H1 (cell line): Measurements from ENCODE around the gene RAB3C. TPM values are rescaled to one million over a fixed set of nuclear protein-coding genes. Genes with fewer than 3 reads are reported as not detected.

ENCODE experiments used
- CTCF ChIA-PET: fragments of 300-600 bp; sonication (Branson Sonifier 250); formaldehyde crosslinking; loops from one replicate; lab custom pipeline; 2021; ENCODE audit not compliant: partially characterized antibody; lab: Charles Lee
- POLR2A ChIA-PET: fragments of 300-600 bp; sonication (Branson Sonifier 250); formaldehyde crosslinking; loops from one replicate; lab custom pipeline; 2021; ENCODE audit warnings: inconsistent platforms; ENCODE audit not compliant: partially characterized antibody; lab: Charles Lee
- DNase-seq, 2 experiments: peaks; one replicate each; pipeline versions ENCODE4 v3.0.0 to v3.0.0-alpha.2; 2010 to 2022; ENCODE audit warnings: low spot score in 2 of 2, low read depth in 1 of 2, mixed read lengths in 1 of 2
- FAIRE-seq: peaks from 2 replicates; lab custom pipeline; 2011; peaks lifted over from hg19 to GRCh38; lab: Jason Lieb, UNC
- H2AFZ ChIP-seq: 2 replicates; pipeline ENCODE4 v1.8.1; 2012; ENCODE audit warnings: low read length, inconsistent platforms
- H2AK5ac ChIP-seq: 2 replicates; pipeline ENCODE4 v1.6.1; 2013; ENCODE audit warnings: low read depth, low read length
- H2BK120ac ChIP-seq: replicated peaks from 2 replicates; pipeline ENCODE3; 2013; ENCODE audit warnings: low read depth, low read length, inconsistent platforms
- H2BK12ac ChIP-seq: 2 replicates; pipeline ENCODE4 v1.6.1; 2013; ENCODE audit warnings: low read depth, low read length
- H2BK15ac ChIP-seq: 2 replicates; pipeline ENCODE4 v1.6.1; 2013; ENCODE audit warnings: low read length
- H2BK20ac ChIP-seq: 2 replicates; pipeline ENCODE4 v1.6.1; 2013; ENCODE audit warnings: low read length
- H2BK5ac ChIP-seq: 2 replicates; pipeline ENCODE4 v1.6.1; 2013; ENCODE audit warnings: low read depth, low read length
- H3K14ac ChIP-seq: 2 replicates; pipeline ENCODE4 v1.6.1; 2013; ENCODE audit warnings: inconsistent platforms; ENCODE audit not compliant: insufficient read length
- H3K18ac ChIP-seq: 2 replicates; pipeline ENCODE4 v1.6.1; 2013; ENCODE audit warnings: low read length; ENCODE audit errors: extremely low read depth
- H3K23ac ChIP-seq: 2 replicates; pipeline ENCODE4 v1.6.1; 2013; ENCODE audit warnings: inconsistent platforms; ENCODE audit not compliant: insufficient read length
- H3K23me2 ChIP-seq: 2 replicates; pipeline ENCODE4 v1.6.1; 2013; ENCODE audit warnings: low read depth, low read length
- H3K27ac ChIP-seq: 2 replicates; pipeline ENCODE4 v1.6.1; 2011; ENCODE audit warnings: low read depth, low read length, inconsistent platforms
- H3K27me3 ChIP-seq, 4 experiments: replicated peaks in 1 of 4; 1 replicate in 1 of 4; 2 replicates in 3 of 4; pipeline versions ENCODE4 v1.6.1 to v1.8.1; 2011 to 2013; ENCODE audit warnings: low read length in 3 of 4, mild to moderate bottlenecking in 3 of 4, inconsistent platforms in 2 of 4, mixed read lengths in 2 of 4, moderate library complexity in 1 of 4; ENCODE audit not compliant: control insufficient read depth in 3 of 4, insufficient read depth in 3 of 4; ENCODE audit errors: extremely low read depth in 1 of 4
- H3K36me3 ChIP-seq, 4 experiments: 2 replicates each; pipeline versions ENCODE4 v1.6.1 to v1.8.1; 2011 to 2013; ENCODE audit warnings: mild to moderate bottlenecking in 4 of 4, low read length in 3 of 4, moderate library complexity in 2 of 4, control low read depth in 1 of 4, inconsistent platforms in 1 of 4; ENCODE audit not compliant: insufficient read depth in 4 of 4, control insufficient read depth in 2 of 4
- H3K4ac ChIP-seq: replicated peaks from 2 replicates; pipeline ENCODE3; 2013; ENCODE audit warnings: low read length, low read depth, mixed read lengths, inconsistent platforms; ENCODE audit not compliant: insufficient read length
- H3K4me1 ChIP-seq, 4 experiments: replicated peaks in 1 of 4; 1 replicate in 1 of 4; 2 replicates in 3 of 4; pipeline versions ENCODE4 v1.6.1 to v1.8.1; 2011 to 2013; ENCODE audit warnings: low read length in 3 of 4, inconsistent platforms in 2 of 4, mixed read lengths in 1 of 4; ENCODE audit not compliant: insufficient read depth in 4 of 4, control insufficient read depth in 3 of 4
- H3K4me2 ChIP-seq, 2 experiments: 2 replicates each; pipeline versions ENCODE4 v1.6.1 to v1.8.1; 2011 to 2013; ENCODE audit warnings: low read depth in 2 of 2, low read length in 2 of 2, control low read depth in 1 of 2, inconsistent platforms in 1 of 2, mild to moderate bottlenecking in 1 of 2; ENCODE audit not compliant: insufficient read depth in 1 of 2
- H3K4me3 ChIP-seq, 4 experiments: fragments of 200-600, 300-600 bp in 1 of 4; sonication (generic), shearing (Covaris generic), sonication (Bioruptor Twin) in 1 of 4; 2 replicates each; pipeline versions ENCODE4 v1.5.1 to v1.8.1; 2011 to 2016; ENCODE audit warnings: low read length in 4 of 4, low read depth in 3 of 4, control low read depth in 2 of 4, inconsistent platforms in 2 of 4, mild to moderate bottlenecking in 2 of 4, mixed read lengths in 1 of 4, moderate library complexity in 1 of 4; ENCODE audit not compliant: insufficient read depth in 2 of 4; ENCODE audit errors: extremely low read depth in 1 of 4
- H3K56ac ChIP-seq: replicated peaks from 2 replicates; pipeline ENCODE3; 2013; ENCODE audit warnings: low read depth, mild to moderate bottlenecking, mixed read lengths, low read length, inconsistent platforms; ENCODE audit not compliant: insufficient read length
- H3K79me1 ChIP-seq: 2 replicates; pipeline ENCODE4 v1.6.1; 2013; ENCODE audit warnings: low read depth, low read length, control low read depth
- H3K79me2 ChIP-seq, 2 experiments: 2 replicates each; pipeline versions ENCODE4 v1.6.1 to v1.8.1; 2012 to 2013; ENCODE audit warnings: low read length in 2 of 2, mild to moderate bottlenecking in 2 of 2, inconsistent platforms in 1 of 2; ENCODE audit not compliant: insufficient read depth in 2 of 2, control insufficient read depth in 1 of 2
- H3K9ac ChIP-seq, 4 experiments: replicated peaks in 1 of 4; 1 replicate in 1 of 4; 2 replicates in 3 of 4; pipeline versions ENCODE4 v1.6.1 to v1.8.1; 2011 to 2013; ENCODE audit warnings: low read depth in 3 of 4, low read length in 3 of 4, control low read depth in 2 of 4, mild to moderate bottlenecking in 2 of 4, moderate library complexity in 2 of 4, inconsistent platforms in 1 of 4; ENCODE audit errors: extremely low read depth in 1 of 4
- H3K9me3 ChIP-seq, 2 experiments: 2 replicates each; pipeline versions ENCODE4 v1.6.1 to v1.8.1; 2012 to 2013; ENCODE audit warnings: mild to moderate bottlenecking in 2 of 2, moderate library complexity in 2 of 2, control low read depth in 1 of 2, inconsistent platforms in 1 of 2, low read depth in 1 of 2, low read length in 1 of 2, mixed read lengths in 1 of 2; ENCODE audit not compliant: insufficient read depth in 2 of 2
- H4K20me1 ChIP-seq, 2 experiments: replicated peaks in 1 of 2; 2 replicates each; pipeline versions ENCODE3 to v1.8.1; 2011 to 2013; ENCODE audit warnings: inconsistent platforms in 2 of 2, low read length in 2 of 2, mild to moderate bottlenecking in 1 of 2; ENCODE audit not compliant: insufficient read depth in 2 of 2, control insufficient read depth in 1 of 2
- H4K5ac ChIP-seq: 2 replicates; pipeline ENCODE4 v1.6.1; 2013; ENCODE audit warnings: low read length, low read depth, mixed read lengths, inconsistent platforms; ENCODE audit not compliant: insufficient read length
- H4K8ac ChIP-seq: 2 replicates; pipeline ENCODE4 v1.8.0; 2013; ENCODE audit warnings: mild to moderate bottlenecking, moderate library complexity, low read length, inconsistent platforms; ENCODE audit not compliant: insufficient read depth; ENCODE audit errors: extremely low read depth
- H4K91ac ChIP-seq: replicated peaks from 2 replicates; pipeline ENCODE3; 2013; ENCODE audit warnings: low read length, mixed read lengths, inconsistent platforms; ENCODE audit not compliant: insufficient read length
- SAP30 ChIP-seq: fragments of 300-600 bp; sonication (generic); IDR thresholded peaks from 2 replicates; pipeline ENCODE4 v1.7.1; 2012; ENCODE audit warnings: low read length, moderate library complexity, mild to moderate bottlenecking, inconsistent platforms; ENCODE audit not compliant: insufficient read depth, insufficient replicate concordance
- WGBS, 2 experiments: shearing (Covaris generic) in 1 of 2; methylation state at CpG; one replicate each; pipeline versions ENCODE4 v1.1.6 to v1.1.7; 2013 to 2015; ENCODE audit warnings: low lambda C conversion rate in 2 of 2, mixed read lengths in 2 of 2, inconsistent platforms in 1 of 2, low coverage in 1 of 2, missing lambda C conversion rate in 1 of 2; ENCODE audit not compliant: insufficient replicate concordance in 2 of 2, insufficient coverage in 1 of 2, insufficient read length in 1 of 2; ENCODE audit errors: extremely low coverage in 1 of 2, missing lambda C conversion rate in 1 of 2; 5-methylcytosine and 5-hydroxymethylcytosine counted together
- polyA plus RNA-seq, 7 experiments: library from polyadenylated mRNA; depleted of rRNA in 3 of 7; stranded (reverse) in 5 of 7; unstranded in 2 of 7; fragments of >200 nt in 5 of 7; fragments of 200-250 nt in 2 of 7; gene quantifications; 1 replicate in 5 of 7; 2 replicates in 1 of 7; 4 replicates in 1 of 7; pipeline versions ENCODE4 v1.2.1 to v1.2.3, GENCODE V29; 2011 to 2013; ENCODE audit warnings: missing spikeins in 2 of 7, mixed read lengths in 2 of 7
- total RNA-seq: library from RNA; stranded (reverse); fragmentation: NEBNext Ultra II Directional; extraction: Animal tissue kit (Norgen Biotek cat#: 25700); gene quantifications from 2 replicates; pipeline ENCODE4 v1.2.1, GENCODE V29; 2021

The RAB3C gene
- total and polyA plus RNA-seq, 2 of the 8 experiments (the other 6 are each of a cell fraction or from before 2014, with no cell fraction given): 14.7 to 18.3 TPM

- CTCF ChIA-PET: interaction anchor here (0.6 kb wide), 1 partner anchor 252 kb away, joined by 4 read pairs; no protein-coding TSS in a partner anchor
- Histone ChIP-seq H2AFZ (no peak overlapping the region), H4K5ac (no peak overlapping the region), H3K27me3 (no peaks in the 10 kb centered on the region), H4K8ac (peak overlapping the region; percentile 57; the same call in 1 of the 2 replicates), H3K18ac (no peak overlapping the region), H2BK5ac (no peak overlapping the region), H3K23ac (no peak overlapping the region), H4K91ac (no peak overlapping the region), H3K27ac (no peak overlapping the region), H2AK5ac (no peak overlapping the region), H3K4me1 (peaks cover 0 to 3% (median under 1%) of the 10 kb centered on the region in 4 experiments; a peak in 1 of 7 replicates), H3K79me1 (no peaks in the 10 kb centered on the region), H3K4ac (no peak overlapping the region), H3K36me3 (no peaks in the 10 kb centered on the region), H2BK15ac (no peak overlapping the region), H2BK12ac (no peak overlapping the region), H2BK120ac (no peak overlapping the region), H4K20me1 (no peaks in the 10 kb centered on the region), H3K23me2 (no peaks in the 10 kb centered on the region; the same call in 1 of the 2 replicates), H3K56ac (no peak overlapping the region), H3K4me3 (no peak overlapping the region), H3K4me2 (no peak overlapping the region), H3K79me2 (no peaks in the 10 kb centered on the region), H2BK20ac (no peak overlapping the region), H3K9me3 (no peaks in the 10 kb centered on the region), H3K9ac (no peak overlapping the region), H3K14ac (no peak overlapping the region)
- DNase-seq (no peak), FAIRE-seq (no peak)
- POLR2A ChIA-PET: no interaction called here
- WGBS, 2 experiments: 85% methylated on average over 3 of the region's 3 CpGs; no CpG with 5 or more reads in 1 of the 2 experiments
- no peak for TF ChIP-seq SAP30
Observed at GRCh38 chr5:58755397-58755796, 172.5 kb downstream of the RAB3C start.
